Hematopoietic multipotent progenitor cell (in vitro differentiated cells): ENCODE results near the gene RASA3. TPM values are rescaled to one million over a fixed set of nuclear protein-coding genes. Genes with fewer than 3 reads are reported as not detected.

Source experiments
- DNase-seq, 3 donors: peaks; one replicate each; pipeline ENCODE4 v3.0.0-alpha.2; 2011 to 2015; ENCODE audit warnings: low read depth in 2 of 3, low spot score in 2 of 3
- total RNA-seq: library from RNA; depleted of rRNA; stranded (reverse); fragments of >200 nt; gene quantifications from one replicate; pipeline ENCODE4 v1.2.3, GENCODE V29; 2012

RASA3 gene
- total RNA-seq, 1 donor: 22.9 TPM

GRCh38 chr13:114043421-114044053, 88.9 kb downstream of the RASA3 start:
- peak in 1 of 3 donors; percentile 43 for DNase-seq

- no peak for DNase-seq
Observed at GRCh38 chr13:114042066-114042815, 90.2 kb downstream of the RASA3 start.

- no peak for DNase-seq
Observed at GRCh38 chr13:114041493-114041892, 90.9 kb downstream of the RASA3 start.

- DNase-seq: no peak
Observed at GRCh38 chr13:114039471-114040141, 92.8 kb downstream of the RASA3 start.

- DNase-seq: no peak
Observed at GRCh38 chr13:114038900-114039299, 93.5 kb downstream of the RASA3 start.

GRCh38 chr13:114038211-114038613, 94.2 kb downstream of the RASA3 start:
- DNase-seq: no peak

- DNase-seq: no peak
Observed at GRCh38 chr13:114037674-114038073, 94.7 kb downstream of the RASA3 start.

GRCh38 chr13:114035583-114036531, 96.6 kb downstream of the RASA3 start:
- no peak for DNase-seq

GRCh38 chr13:114035186-114035582, 97.2 kb downstream of the RASA3 start:
- no peak for DNase-seq

- DNase-seq: no peak
Observed at GRCh38 chr13:114034481-114034891, 97.9 kb downstream of the RASA3 start.

- DNase-seq: no peak
Observed at GRCh38 chr13:114033541-114034315, 98.7 kb downstream of the RASA3 start.

GRCh38 chr13:114032126-114032799, 100.2 kb downstream of the RASA3 start:
- DNase-seq: no peak

GRCh38 chr13:114031631-114032030, 100.8 kb downstream of the RASA3 start:
- DNase-seq: no peak

- DNase-seq: no peak
Observed at GRCh38 chr13:114030666-114031610, 101.5 kb downstream of the RASA3 start.

GRCh38 chr13:114029866-114030625, 102.4 kb downstream of the RASA3 start:
- no peak for DNase-seq

- DNase-seq: no peak
Observed at GRCh38 chr13:114027826-114028225, 104.6 kb downstream of the RASA3 start.

- no peak for DNase-seq
Observed at GRCh38 chr13:114027046-114027715, 105.2 kb downstream of the RASA3 start.
